Measurements from ENCODE around the gene SLC8B1. TPM values are rescaled to one million over a fixed set of nuclear protein-coding genes. Genes with fewer than 3 reads are reported as not detected.
A peak's percentile ranks its signal among the peaks of the same experiment; 100 is the strongest.

SLC8B1 gene
- total RNA-seq, 1 donor from 2014 or later: 27.9 TPM

GRCh38 chr12:113260636-113261300 is 74.1 kb downstream of the SLC8B1 start:
- TF ChIP-seq CTCF (IDR thresholded peaks at IDR 0.05; ENCODE audit: partially characterized antibody, unreplicated experiment): no peak
- peaks cover 8% of the 10 kb centered on the region for H3K9me3 Mint-ChIP-seq (ENCODE audit: unreplicated experiment)
- H3K27ac Mint-ChIP-seq (ENCODE audit: unreplicated experiment): peak overlapping the region; percentile 80
- H3K27me3 Mint-ChIP-seq (ENCODE audit: unreplicated experiment): peaks cover 4% of the 10 kb centered on the region
- no peak for DNase-seq
- H3K4me1 Mint-ChIP-seq (ENCODE audit: low read depth, unreplicated experiment): peaks cover 21% of the 10 kb centered on the region
- H3K4me3 Mint-ChIP-seq (ENCODE audit: unreplicated experiment): no peak overlapping the region
- no peaks in the 10 kb centered on the region for H3K36me3 Mint-ChIP-seq (ENCODE audit: unreplicated experiment)

- H3K36me3 Mint-ChIP-seq (ENCODE audit: unreplicated experiment): no peaks in the 10 kb centered on the region
- peaks cover 8% of the 10 kb centered on the region for H3K9me3 Mint-ChIP-seq (ENCODE audit: unreplicated experiment)
- peak overlapping the region; percentile 80 for H3K27ac Mint-ChIP-seq (ENCODE audit: unreplicated experiment)
- H3K4me3 Mint-ChIP-seq (ENCODE audit: unreplicated experiment): no peak overlapping the region
- DNase-seq: no peak
- peaks cover 4% of the 10 kb centered on the region for H3K27me3 Mint-ChIP-seq (ENCODE audit: unreplicated experiment)
- peaks cover 21% of the 10 kb centered on the region for H3K4me1 Mint-ChIP-seq (ENCODE audit: low read depth, unreplicated experiment)
- TF ChIP-seq CTCF (IDR thresholded peaks at IDR 0.05; ENCODE audit: partially characterized antibody, unreplicated experiment): no peak
Observed at GRCh38 chr12:113260127-113260526, 74.8 kb downstream of the SLC8B1 start.

DNA sequence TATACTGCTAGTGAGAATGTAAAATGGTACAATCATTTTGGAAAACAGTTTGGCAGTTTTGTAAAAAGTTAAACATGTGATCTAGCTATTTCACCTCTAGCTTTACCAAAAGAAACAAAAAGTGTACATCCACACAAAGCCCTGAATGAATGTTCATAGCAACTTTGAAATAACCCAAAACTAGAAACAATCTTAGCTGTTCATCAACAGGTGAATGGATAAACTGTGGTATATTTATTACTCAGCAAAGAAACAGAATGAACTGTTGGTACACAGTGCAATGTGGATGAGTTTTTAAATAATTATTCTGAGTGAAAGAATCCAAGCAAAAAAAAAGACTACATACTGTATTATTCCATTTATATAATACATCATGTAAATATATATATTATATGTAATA is 77.3 kb downstream of the SLC8B1 start:
- peaks cover 2% of the 10 kb centered on the region for H3K27me3 Mint-ChIP-seq (ENCODE audit: unreplicated experiment)
- no peak for TF ChIP-seq CTCF (IDR thresholded peaks at IDR 0.05; ENCODE audit: partially characterized antibody, unreplicated experiment)
- H3K4me1 Mint-ChIP-seq (ENCODE audit: low read depth, unreplicated experiment): peaks cover 18% of the 10 kb centered on the region
- H3K36me3 Mint-ChIP-seq (ENCODE audit: unreplicated experiment): no peaks in the 10 kb centered on the region
- no peak overlapping the region for H3K27ac Mint-ChIP-seq (ENCODE audit: unreplicated experiment)
- no peak for DNase-seq
- peaks cover 8% of the 10 kb centered on the region for H3K9me3 Mint-ChIP-seq (ENCODE audit: unreplicated experiment)
- no peak overlapping the region for H3K4me3 Mint-ChIP-seq (ENCODE audit: unreplicated experiment)

DNA sequence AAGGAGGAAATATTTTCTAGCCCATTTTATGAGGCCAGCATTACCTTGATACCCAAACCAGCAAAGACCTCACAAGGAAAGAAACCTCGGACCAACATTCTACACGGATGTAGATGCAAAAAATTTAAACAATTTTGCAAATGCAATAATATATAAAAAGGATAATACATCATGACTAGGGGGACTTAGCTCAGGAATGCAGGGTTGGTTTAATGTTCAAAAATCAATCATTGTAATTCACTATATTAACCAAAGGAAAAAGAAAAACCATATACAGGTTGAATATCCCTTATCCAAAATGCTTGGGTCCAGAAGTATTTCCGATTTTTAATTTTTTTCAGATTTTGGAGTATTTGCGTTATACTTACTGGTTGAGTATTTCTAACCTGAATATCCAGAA is 80.6 kb downstream of the SLC8B1 start:
- no peak overlapping the region for H3K4me3 Mint-ChIP-seq (ENCODE audit: unreplicated experiment)
- H3K4me1 Mint-ChIP-seq (ENCODE audit: low read depth, unreplicated experiment): peaks cover 3% of the 10 kb centered on the region
- no peak for TF ChIP-seq CTCF (IDR thresholded peaks at IDR 0.05; ENCODE audit: partially characterized antibody, unreplicated experiment)

GRCh38 chr12:113253532-113254285 is 81.2 kb downstream of the SLC8B1 start:
- Mint-ChIP-seq H3K27me3 (ENCODE audit: unreplicated experiment) (no peaks in the 10 kb centered on the region), H3K4me3 (ENCODE audit: unreplicated experiment) (no peak overlapping the region), H3K27ac (ENCODE audit: unreplicated experiment) (no peak overlapping the region), H3K9me3 (ENCODE audit: unreplicated experiment) (no peaks in the 10 kb centered on the region), H3K36me3 (ENCODE audit: unreplicated experiment) (no peaks in the 10 kb centered on the region), H3K4me1 (ENCODE audit: low read depth, unreplicated experiment) (peaks cover under 1% of the 10 kb centered on the region)
- DNase-seq: no peak
- TF ChIP-seq CTCF (IDR thresholded peaks at IDR 0.05; ENCODE audit: partially characterized antibody, unreplicated experiment): no peak

More for the DNA sequence above, 80.6 kb downstream of the SLC8B1 start:
- Mint-ChIP-seq H3K27me3 (ENCODE audit: unreplicated experiment) (no peaks in the 10 kb centered on the region), H3K9me3 (ENCODE audit: unreplicated experiment) (peaks cover 3% of the 10 kb centered on the region), H3K27ac (ENCODE audit: unreplicated experiment) (no peak overlapping the region), H3K36me3 (ENCODE audit: unreplicated experiment) (no peaks in the 10 kb centered on the region)
- no peak for DNase-seq
